CD4-positive, alpha-beta T cell (primary cell): ENCODE results near the gene DKKL1. TPM values are rescaled to one million over a fixed set of nuclear protein-coding genes. Genes with fewer than 3 reads are reported as not detected.
A peak's percentile ranks its signal among the peaks of the same experiment; 100 is the strongest.

Experiments used
- ATAC-seq: fragments of 200-7000 bp; cut with Tn5 transposase; one replicate; pipeline ENCODE4 v1.10.0; 2022; ENCODE audit warnings: mild to moderate bottlenecking; ENCODE audit not compliant: poor library complexity
- CTCF ChIA-PET: fragments of 350-600 bp; sonication (Branson Sonifier 250); formaldehyde crosslinking; loops from one replicate; lab custom pipeline; 2021; ENCODE audit warnings: antibody characterized with exemption, inconsistent platforms; lab: Charles Lee
- POLR2A ChIA-PET: fragments of 350-600 bp; sonication (Branson Sonifier 250); formaldehyde crosslinking; loops from one replicate; lab custom pipeline; 2021; ENCODE audit warnings: antibody characterized with exemption, inconsistent platforms; lab: Charles Lee
- DNase-seq, 14 experiments: peaks; one replicate each; pipeline ENCODE4 v3.0.0-alpha.2; 2013 to 2020; ENCODE audit warnings: mixed read lengths in 2 of 14
- H3K27ac ChIP-seq, 2 donors: one replicate each; pipeline versions ENCODE4 v1.5.1 to v1.7.0; 2013; ENCODE audit warnings: low read length in 2 of 2, low read depth in 1 of 2, mild to moderate bottlenecking in 1 of 2
- H3K27me3 ChIP-seq, 2 experiments: 1 replicate in 1 of 2; 2 replicates in 1 of 2; pipeline versions ENCODE4 v1.6.1 to v1.7.0; 2013; ENCODE audit warnings: low read length in 2 of 2, control low read depth in 1 of 2, mild to moderate bottlenecking in 1 of 2, moderate library complexity in 1 of 2; ENCODE audit not compliant: insufficient read depth in 2 of 2, control insufficient read depth in 1 of 2
- H3K36me3 ChIP-seq: one replicate; pipeline ENCODE4 v1.6.1; 2013; ENCODE audit warnings: low read length, control low read depth; ENCODE audit not compliant: insufficient read depth
- H3K4me1 ChIP-seq: one replicate; pipeline ENCODE4 v1.6.1; 2013; ENCODE audit warnings: low read length, control low read depth; ENCODE audit not compliant: insufficient read depth
- H3K4me3 ChIP-seq: one replicate; pipeline ENCODE4 v1.5.1; 2013; ENCODE audit warnings: mild to moderate bottlenecking, low read length, moderate library complexity
- H3K9me3 ChIP-seq, 2 experiments: 1 replicate in 1 of 2; 2 replicates in 1 of 2; pipeline versions ENCODE4 v1.6.1 to v1.7.0; 2013; ENCODE audit warnings: low read length in 2 of 2, mild to moderate bottlenecking in 2 of 2, control low read depth in 1 of 2, moderate library complexity in 1 of 2; ENCODE audit not compliant: control insufficient read depth in 1 of 2, insufficient read depth in 1 of 2
- H3K27ac Mint-ChIP-seq: one replicate; pipeline ENCODE4 v1.8.0; 2020; ENCODE audit warnings: mixed read lengths
- H3K27me3 Mint-ChIP-seq: one replicate; pipeline ENCODE4 v1.8.0; 2021; ENCODE audit warnings: mixed read lengths
- H3K36me3 Mint-ChIP-seq: one replicate; pipeline ENCODE4 v1.8.0; 2021; ENCODE audit warnings: low read depth, mixed read lengths
- H3K4me1 Mint-ChIP-seq: one replicate; pipeline ENCODE4 v1.8.0; 2021; ENCODE audit warnings: low read depth, mixed read lengths
- H3K4me3 Mint-ChIP-seq: one replicate; pipeline ENCODE4 v1.8.0; 2020; ENCODE audit warnings: mild to moderate bottlenecking, mixed read lengths
- H3K9me3 Mint-ChIP-seq: one replicate; pipeline ENCODE4 v1.8.0; 2020; ENCODE audit warnings: mixed read lengths
- CTCF ChIP-seq: fragments of 200-600 bp; IDR thresholded peaks from one replicate; pipeline ENCODE4 v1.8.0; 2022; ENCODE audit warnings: antibody characterized with exemption, mild to moderate bottlenecking
- intact Hi-C, 2 experiments: fragments of 100-400 bp; cut with DNase I in 1 of 2; cut with micrococcal nuclease in 1 of 2; formaldehyde crosslinking; loops; one replicate each; pipeline versions ENCODE4 v1.15.1 to v1.9.0; 2023 to 2025; cut with DNase I, micrococcal nuclease
- total RNA-seq, 174 experiments: library from RNA in 2 of 174; stranded (reverse) in 2 of 174; gene quantifications; one replicate each; pipeline ENCODE4 v1.2.3 and lab custom pipeline; 2021 to 2026

The DKKL1 gene
- total RNA-seq, 2 experiments from 2014 or later = not detected

DNA sequence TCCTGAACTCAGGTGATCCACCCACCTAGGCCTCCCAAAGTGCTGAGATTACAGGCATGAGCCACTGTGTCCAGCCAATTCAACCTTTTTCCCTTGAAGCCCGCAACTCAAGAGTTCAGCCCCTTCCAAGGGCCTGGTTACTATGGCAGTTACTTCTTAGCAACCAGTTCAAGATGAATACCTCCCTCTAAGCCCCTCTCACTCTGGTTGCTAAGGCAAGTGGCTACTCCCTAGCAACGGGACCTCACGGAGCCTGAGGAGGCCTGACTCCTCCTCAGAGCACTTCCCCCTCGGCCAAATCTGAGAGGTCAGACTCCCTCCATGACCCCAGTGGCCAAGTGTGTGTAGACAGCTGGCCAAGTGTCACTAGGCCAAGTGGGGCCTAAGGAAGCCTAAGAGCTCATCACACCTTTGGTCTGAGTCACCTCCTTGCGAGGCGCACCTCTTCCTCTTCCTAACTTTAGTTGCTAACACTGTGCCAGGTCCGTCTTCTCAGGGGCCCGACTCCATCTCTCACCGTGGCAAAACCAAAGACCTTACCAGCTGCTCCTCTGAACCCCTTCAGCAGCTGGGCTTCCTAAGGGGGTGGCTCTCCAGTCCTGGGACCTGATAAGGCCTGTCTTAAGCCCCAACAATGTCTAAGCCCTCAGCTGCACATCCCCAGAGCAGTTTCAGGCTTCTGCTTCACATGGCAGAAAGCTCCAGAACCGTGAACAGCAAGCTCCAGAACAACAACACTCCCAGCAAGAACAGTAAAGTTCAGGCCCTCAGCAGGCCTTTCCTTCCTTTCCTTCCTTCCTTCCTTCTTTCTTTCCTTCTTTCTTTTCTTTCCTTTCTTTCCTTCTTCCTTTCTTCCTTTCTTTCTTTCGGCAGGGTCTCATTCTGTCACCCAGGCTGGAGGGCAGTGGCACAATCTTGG, 18.9 kb upstream of the DKKL1 start:
- Histone ChIP-seq H3K27ac (no peak overlapping the region), H3K4me1 (peaks cover 5% of the 10 kb centered on the region), H3K27me3 (no peaks in the 10 kb centered on the region), H3K36me3 (peaks cover 10% of the 10 kb centered on the region), H3K9me3 (no peaks in the 10 kb centered on the region), H3K4me3 (no peak overlapping the region)
- ChIA-PET POLR2A (interaction anchor here (0.9 kb wide), 1 partner anchor 12 kb away, joined by 3 read pairs; no protein-coding TSS in a partner anchor), CTCF (no interaction called here)
- intact Hi-C loops = no loop called here
- ATAC-seq (no peak), DNase-seq (no peak)
- no peak overlapping the region for H3K4me3 Mint-ChIP-seq
- TF ChIP-seq CTCF = no peak
- H3K27ac Mint-ChIP-seq = no peak overlapping the region
- H3K36me3 Mint-ChIP-seq = peaks cover 13% of the 10 kb centered on the region
- peaks cover 8% of the 10 kb centered on the region for H3K4me1 Mint-ChIP-seq
- no peaks in the 10 kb centered on the region for H3K27me3 Mint-ChIP-seq
- no peaks in the 10 kb centered on the region for H3K9me3 Mint-ChIP-seq

GRCh38 chr19:49347191-49347590, 16.5 kb upstream of the DKKL1 start:
- peaks cover 2% of the 10 kb centered on the region for H3K4me1 ChIP-seq
- H3K36me3 ChIP-seq = no peaks in the 10 kb centered on the region
- H3K4me3 ChIP-seq = no peak overlapping the region
- H3K27ac ChIP-seq = no peak overlapping the region
- Mint-ChIP-seq H3K27me3 (no peaks in the 10 kb centered on the region), H3K9me3 (no peaks in the 10 kb centered on the region), H3K27ac (no peak overlapping the region), H3K4me1 (no peaks in the 10 kb centered on the region), H3K4me3 (no peak overlapping the region), H3K36me3 (no peaks in the 10 kb centered on the region)
- POLR2A ChIA-PET = interaction anchor here (0.6 kb wide), 1 partner anchor 33 kb away, joined by 5 read pairs; no protein-coding TSS in a partner anchor
- no peak for TF ChIP-seq CTCF
- no peak for ATAC-seq
- H3K27me3 ChIP-seq = no peaks in the 10 kb centered on the region
- intact Hi-C loops = no loop called here
- CTCF ChIA-PET = no interaction called here
- no peaks in the 10 kb centered on the region for H3K9me3 ChIP-seq
- no peak for DNase-seq

DNA sequence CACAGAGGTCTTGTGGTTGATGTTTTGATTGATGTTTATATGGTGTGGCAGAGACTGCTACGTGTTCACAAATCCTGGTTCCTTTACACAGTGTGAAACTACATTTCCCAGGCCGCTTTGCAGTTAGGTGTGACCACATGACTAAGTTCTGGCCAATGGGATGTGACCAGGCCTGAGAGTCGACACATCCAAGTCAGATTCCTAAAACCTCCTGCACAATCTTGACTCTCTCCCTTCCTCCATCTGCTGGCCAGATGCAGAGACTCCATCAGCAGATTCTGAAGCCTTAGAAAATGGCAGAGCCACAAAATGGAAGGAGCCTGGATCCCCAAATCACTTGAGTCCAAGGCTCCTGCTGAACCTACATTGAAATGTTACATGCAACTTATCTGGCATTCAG, 15.8 kb upstream of the DKKL1 start:
- Mint-ChIP-seq H3K36me3 (no peaks in the 10 kb centered on the region), H3K4me3 (no peak overlapping the region), H3K4me1 (no peaks in the 10 kb centered on the region), H3K9me3 (no peaks in the 10 kb centered on the region), H3K27ac (no peak overlapping the region), H3K27me3 (no peaks in the 10 kb centered on the region)
- Histone ChIP-seq H3K4me3 (no peak overlapping the region), H3K27ac (no peak overlapping the region), H3K9me3 (no peaks in the 10 kb centered on the region), H3K4me1 (peaks cover 2% of the 10 kb centered on the region), H3K36me3 (no peaks in the 10 kb centered on the region), H3K27me3 (no peaks in the 10 kb centered on the region)
- DNase-seq = peak in 2 of 14 experiments; percentile 37 to 49
- ATAC-seq = peak; percentile 73
- intact Hi-C loops = no loop called here
- ChIA-PET POLR2A (no interaction called here), CTCF (no interaction called here)
- TF ChIP-seq CTCF = no peak
